Kidney (tissue), 14 donors: Measurements from ENCODE around the gene TENM4. TPM values are rescaled to one million over a fixed set of nuclear protein-coding genes. Genes with fewer than 3 reads are reported as not detected.

Experiments
- DNase-seq, 5 donors: peaks; one replicate each; pipeline ENCODE4 v3.0.0-alpha.2; 2013 to 2020
- FAIRE-seq: peaks from 2 replicates; lab custom pipeline; 2012; peaks lifted over from hg19 to GRCh38; lab: Jason Lieb, UNC
- H3K27ac ChIP-seq, 2 donors: one replicate each; pipeline ENCODE4 v1.7.0; 2013; ENCODE audit warnings: low read depth in 2 of 2, low read length in 2 of 2, inconsistent platforms in 1 of 2
- H3K27me3 ChIP-seq: one replicate; pipeline ENCODE4 v1.7.1; 2013; ENCODE audit warnings: low read length, inconsistent platforms; ENCODE audit not compliant: control insufficient read depth, insufficient read depth
- H3K36me3 ChIP-seq, 3 donors: one replicate each; pipeline versions ENCODE4 v1.7.0 to v1.7.1; 2013; ENCODE audit warnings: low read length in 3 of 3, control low read depth in 1 of 3, inconsistent platforms in 1 of 3; ENCODE audit not compliant: insufficient read depth in 3 of 3, control insufficient read depth in 2 of 3
- H3K4me1 ChIP-seq, 3 donors: one replicate each; pipeline versions ENCODE4 v1.7.0 to v1.7.1; 2013; ENCODE audit warnings: low read length in 3 of 3, inconsistent platforms in 1 of 3, low read depth in 1 of 3; ENCODE audit not compliant: control insufficient read depth in 2 of 3, insufficient read depth in 2 of 3
- H3K4me3 ChIP-seq, 3 donors: one replicate each; pipeline versions ENCODE4 v1.7.0 to v1.8.1; 2013; ENCODE audit warnings: low read length in 3 of 3, control low read depth in 1 of 3, inconsistent platforms in 1 of 3
- H3K9ac ChIP-seq, 3 donors: one replicate each; pipeline versions ENCODE4 v1.7.0 to v1.7.1; 2013; ENCODE audit warnings: low read length in 3 of 3, control low read depth in 1 of 3, inconsistent platforms in 1 of 3
- H3K9me3 ChIP-seq, 3 donors: one replicate each; pipeline versions ENCODE4 v1.7.0 to v1.7.1; 2013; ENCODE audit warnings: low read length in 3 of 3, control low read depth in 1 of 3, inconsistent platforms in 1 of 3; ENCODE audit not compliant: control insufficient read depth in 2 of 3, insufficient read depth in 1 of 3
- intact Hi-C: fragments of 100-400 bp; cut with DNase I; formaldehyde crosslinking; loops from one replicate; pipeline ENCODE4 v1.11.1; 2022
- polyA plus RNA-seq: library from polyadenylated mRNA; stranded (reverse); fragments of 350-450 nt; fragmentation: Illumina TruSeq; extraction: RNeasy Lipid Tissue Mini Kit (QIAGEN cat#74804); gene quantifications from one replicate; pipeline ENCODE4 v1.2.3, GENCODE V29; 2014; ENCODE audit warnings: low read depth, low replicate concordance; ENCODE audit not compliant: insufficient read depth
- total RNA-seq: library from RNA; stranded (reverse); fragmentation: NEBNext Ultra II Directional; extraction: Animal tissue kit (Norgen Biotek cat#: 25700); gene quantifications from one replicate; pipeline ENCODE4 v1.2.1, GENCODE V29; 2021
- TF ChIP-seq, protein P1 (sequence below): IDR thresholded peaks from 3 replicates; pipeline ENCODE4 v1.5.1; 2012; ENCODE audit warnings: mild to moderate bottlenecking, moderate library complexity, borderline replicate concordance; ENCODE audit not compliant: insufficient read depth; ENCODE audit errors: extremely low read depth
- donor health status: control.
- donor health status: control.
- donor health status: control.
- donor health status: control.
- donor health status: control.
- donor health status: DM: yes; HTN: yes; CAD: no.
- donor health status: Normal renal cell carcinoma (clear cell type).

TENM4 gene
- total and polyA plus RNA-seq, 2 donors from 2014 or later, result 0.34 to 31.0 TPM

DNA sequence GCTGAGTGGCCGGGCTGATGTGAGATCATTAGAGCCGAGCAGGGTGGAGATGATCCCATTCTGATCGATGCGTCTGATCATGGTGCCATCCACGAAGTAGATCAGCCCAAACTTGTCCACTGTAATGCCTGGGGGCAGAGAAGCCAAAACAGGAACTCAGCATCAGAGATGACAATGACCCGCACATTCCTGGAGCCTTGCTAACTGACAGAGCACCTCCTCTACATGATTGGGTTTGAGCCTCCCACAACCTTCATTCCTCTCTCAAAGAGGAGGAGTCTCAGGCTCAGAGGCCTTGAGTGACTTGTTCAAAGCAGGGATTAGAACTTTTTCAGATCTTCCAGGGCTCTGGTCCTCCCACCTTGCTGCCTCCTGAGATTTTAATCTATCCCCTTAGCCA, 732.4 kb downstream of the TENM4 start:
- H3K27ac ChIP-seq, result no peak overlapping the region
- H3K4me1 ChIP-seq, result no peaks in the 10 kb centered on the region
- TF ChIP-seq, protein P1, sequence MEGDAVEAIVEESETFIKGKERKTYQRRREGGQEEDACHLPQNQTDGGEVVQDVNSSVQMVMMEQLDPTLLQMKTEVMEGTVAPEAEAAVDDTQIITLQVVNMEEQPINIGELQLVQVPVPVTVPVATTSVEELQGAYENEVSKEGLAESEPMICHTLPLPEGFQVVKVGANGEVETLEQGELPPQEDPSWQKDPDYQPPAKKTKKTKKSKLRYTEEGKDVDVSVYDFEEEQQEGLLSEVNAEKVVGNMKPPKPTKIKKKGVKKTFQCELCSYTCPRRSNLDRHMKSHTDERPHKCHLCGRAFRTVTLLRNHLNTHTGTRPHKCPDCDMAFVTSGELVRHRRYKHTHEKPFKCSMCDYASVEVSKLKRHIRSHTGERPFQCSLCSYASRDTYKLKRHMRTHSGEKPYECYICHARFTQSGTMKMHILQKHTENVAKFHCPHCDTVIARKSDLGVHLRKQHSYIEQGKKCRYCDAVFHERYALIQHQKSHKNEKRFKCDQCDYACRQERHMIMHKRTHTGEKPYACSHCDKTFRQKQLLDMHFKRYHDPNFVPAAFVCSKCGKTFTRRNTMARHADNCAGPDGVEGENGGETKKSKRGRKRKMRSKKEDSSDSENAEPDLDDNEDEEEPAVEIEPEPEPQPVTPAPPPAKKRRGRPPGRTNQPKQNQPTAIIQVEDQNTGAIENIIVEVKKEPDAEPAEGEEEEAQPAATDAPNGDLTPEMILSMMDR, result no peak
- no peaks in the 10 kb centered on the region for H3K9me3 ChIP-seq
- DNase-seq (no peak), FAIRE-seq (no peak)
- H3K27me3 ChIP-seq, result no peaks in the 10 kb centered on the region
- no peaks in the 10 kb centered on the region for H3K36me3 ChIP-seq
- intact Hi-C loops, result no loop called here
- H3K9ac ChIP-seq, result no peak overlapping the region
- H3K4me3 ChIP-seq, result no peak overlapping the region

DNA sequence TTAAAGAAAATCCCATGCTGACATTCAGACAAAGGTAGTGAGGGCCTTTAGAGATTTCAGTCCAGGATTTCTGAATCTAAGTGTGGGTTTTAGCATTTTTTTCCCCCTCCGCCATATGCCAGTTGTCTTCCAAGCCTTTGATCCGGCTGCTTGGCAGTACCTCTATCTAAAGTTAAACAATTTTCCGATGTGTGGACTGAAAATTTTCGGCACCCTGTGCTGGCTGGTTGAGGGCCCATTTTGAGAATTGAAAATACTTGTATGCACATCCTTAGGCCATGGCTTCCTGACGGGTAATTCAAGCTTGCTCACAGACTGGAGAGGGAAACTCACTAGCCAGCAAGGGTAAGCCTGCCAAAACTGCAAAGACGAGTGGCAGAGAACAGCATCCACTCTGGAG, 734.3 kb downstream of the TENM4 start:
- no peaks in the 10 kb centered on the region for H3K4me1 ChIP-seq
- H3K9ac ChIP-seq, result no peak overlapping the region
- DNase-seq (no peak), FAIRE-seq (no peak)
- intact Hi-C loops, result no loop called here
- no peaks in the 10 kb centered on the region for H3K9me3 ChIP-seq
- no peaks in the 10 kb centered on the region for H3K27me3 ChIP-seq
- no peaks in the 10 kb centered on the region for H3K36me3 ChIP-seq
- TF ChIP-seq, protein P1, result no peak
- H3K4me3 ChIP-seq, result no peak overlapping the region
- H3K27ac ChIP-seq, result no peak overlapping the region

DNA sequence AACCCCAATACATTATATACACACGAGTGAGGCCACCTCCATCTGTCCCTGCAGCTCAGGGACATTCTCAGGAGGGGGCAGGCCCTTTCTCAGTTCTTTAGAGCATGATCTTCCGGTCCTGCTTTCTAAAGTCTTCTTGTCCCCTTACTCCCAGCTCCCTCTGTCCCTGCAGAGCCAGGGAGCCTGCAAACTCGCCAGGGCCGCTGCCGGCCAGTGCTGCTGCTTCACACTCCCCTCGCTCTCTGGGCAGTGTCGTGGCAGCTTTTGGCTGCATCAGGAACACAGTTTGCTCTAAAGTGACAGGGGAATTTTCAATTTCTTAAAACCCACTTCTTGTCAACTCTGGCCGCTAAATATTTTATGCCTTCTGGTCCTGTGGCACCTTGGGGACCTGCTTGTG, 736.0 kb downstream of the TENM4 start:
- Histone ChIP-seq H3K9me3 (no peaks in the 10 kb centered on the region), H3K4me3 (no peak overlapping the region), H3K27ac (no peak overlapping the region), H3K9ac (no peak overlapping the region), H3K36me3 (no peaks in the 10 kb centered on the region), H3K4me1 (no peaks in the 10 kb centered on the region), H3K27me3 (no peaks in the 10 kb centered on the region)
- TF ChIP-seq, protein P1, result no peak
- FAIRE-seq, result no peak
- DNase-seq, result no peak
- intact Hi-C loops, result no loop called here

DNA sequence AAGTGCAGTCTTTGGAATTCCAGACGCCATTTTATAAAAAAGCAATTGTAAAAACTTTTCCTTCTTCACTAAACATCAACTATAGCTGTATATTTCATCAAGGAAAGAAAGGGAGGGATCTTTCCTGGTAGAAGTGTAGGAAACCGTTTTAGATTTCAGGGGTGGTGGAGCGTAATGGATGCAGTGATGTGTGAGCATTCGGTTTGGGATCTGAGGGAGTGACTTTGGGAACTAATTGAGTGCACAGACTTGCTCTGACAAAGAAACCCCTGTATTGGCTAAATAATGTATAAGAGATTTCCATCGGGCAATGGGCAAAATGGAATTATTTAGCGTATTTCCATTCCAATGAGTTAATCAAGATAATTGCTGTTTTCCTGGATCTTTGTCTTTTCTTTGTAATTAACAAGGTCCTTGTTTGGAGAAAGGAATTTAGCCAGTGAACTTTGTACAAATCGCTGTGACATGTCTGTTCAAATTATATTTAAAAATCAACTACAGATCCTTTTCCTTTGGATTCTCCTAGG, 741.2 kb downstream of the TENM4 start:
- FAIRE-seq (no peak), DNase-seq (peak in 3 of 5 donors; percentile 25 to 79 (median 73))
- no peaks in the 10 kb centered on the region for H3K9me3 ChIP-seq
- intact Hi-C loops, result no loop called here
- H3K36me3 ChIP-seq, result no peaks in the 10 kb centered on the region
- TF ChIP-seq, protein P1, result no peak
- H3K27me3 ChIP-seq, result no peaks in the 10 kb centered on the region
- no peaks in the 10 kb centered on the region for H3K4me1 ChIP-seq
- no peak overlapping the region for H3K27ac ChIP-seq
- H3K4me3 ChIP-seq, result no peak overlapping the region
- no peak overlapping the region for H3K9ac ChIP-seq
